ENCODE data around the gene TRAF3IP1. TPM values are rescaled to one million over a fixed set of nuclear protein-coding genes. Genes with fewer than 3 reads are reported as not detected.

Gene TRAF3IP1
- polyA plus RNA-seq, 1 donor from 2014 or later, result 12.5 TPM

GRCh38 chr2:238296638-238297457, 23.5 kb upstream of the TRAF3IP1 start:
- H3K79me2 ChIP-seq (replicated peaks; ENCODE audit: insufficient read depth, low read length), result no peaks in the 10 kb centered on the region
- no peak overlapping the region for H3K9ac ChIP-seq (ENCODE audit: low read length)
- H3K9me3 ChIP-seq (ENCODE audit: low read length), result no peaks in the 10 kb centered on the region
- no peaks in the 10 kb centered on the region for H3F3A ChIP-seq (ENCODE audit: insufficient read depth, low read length, poor library complexity, severe bottlenecking)
- TF ChIP-seq EZH2 (IDR thresholded peaks at IDR 0.05; ENCODE audit: borderline replicate concordance, insufficient read depth, low read length, poor library complexity, severe bottlenecking), result no peak
- no peak for TF ChIP-seq RAD21 (conservative IDR thresholded peaks at IDR 0.05)
- TF ChIP-seq EP300 (conservative IDR thresholded peaks at IDR 0.05; ENCODE audit: poor library complexity, severe bottlenecking), result no peak
- no peaks in the 10 kb centered on the region for H3K36me3 ChIP-seq (ENCODE audit: insufficient read depth, low read length)
- no peak overlapping the region for H2AFZ ChIP-seq (ENCODE audit: low read depth, low read length)
- no peak overlapping the region for H3K4me2 ChIP-seq (ENCODE audit: low read length)
- H3K4me3 ChIP-seq (ENCODE audit: low read length), result no peak overlapping the region
- no peak overlapping the region for H3K27ac ChIP-seq (ENCODE audit: low read length)
- H3K9me2 ChIP-seq (ENCODE audit: insufficient read depth, low read length), result no peaks in the 10 kb centered on the region
- no peaks in the 10 kb centered on the region for H4K20me1 ChIP-seq (ENCODE audit: insufficient read depth)
- no peaks in the 10 kb centered on the region for H3K27me3 ChIP-seq (ENCODE audit: insufficient read depth, low read depth, low read length)

- Histone ChIP-seq H3K9ac (ENCODE audit: low read length) (no peak overlapping the region), H3K9me3 (ENCODE audit: low read length) (no peaks in the 10 kb centered on the region), H3K36me3 (ENCODE audit: insufficient read depth, low read length) (no peaks in the 10 kb centered on the region), H3K27me3 (ENCODE audit: insufficient read depth, low read depth, low read length) (no peaks in the 10 kb centered on the region), H3K79me2 (replicated peaks; ENCODE audit: insufficient read depth, low read length) (no peaks in the 10 kb centered on the region), H3K4me3 (ENCODE audit: low read length) (no peak overlapping the region), H3F3A (ENCODE audit: insufficient read depth, low read length, poor library complexity, severe bottlenecking) (no peaks in the 10 kb centered on the region), H3K27ac (ENCODE audit: low read length) (no peak overlapping the region), H4K20me1 (ENCODE audit: insufficient read depth) (no peaks in the 10 kb centered on the region), H2AFZ (ENCODE audit: low read depth, low read length) (no peak overlapping the region), H3K9me2 (ENCODE audit: insufficient read depth, low read length) (no peaks in the 10 kb centered on the region), H3K4me2 (ENCODE audit: low read length) (no peak overlapping the region)
- no peak for TF ChIP-seq SMC3 (conservative IDR thresholded peaks at IDR 0.05; ENCODE audit: poor library complexity)
- TF ChIP-seq MXI1 (conservative IDR thresholded peaks at IDR 0.05; ENCODE audit: poor library complexity, severe bottlenecking), result no peak
- TF ChIP-seq CTCF (IDR thresholded peaks at IDR 0.05; ENCODE audit: poor library complexity, severe bottlenecking), result no peak
- TF ChIP-seq RAD21 (conservative IDR thresholded peaks at IDR 0.05), result no peak
These were observed 20.5 kb upstream of the TRAF3IP1 start for GRCh38 chr2:238299803-238300202.

- Histone ChIP-seq H3K27ac (ENCODE audit: low read length) (no peak overlapping the region), H3K4me2 (ENCODE audit: low read length) (no peak overlapping the region), H3K27me3 (ENCODE audit: insufficient read depth, low read depth, low read length) (no peaks in the 10 kb centered on the region), H3K79me2 (replicated peaks; ENCODE audit: insufficient read depth, low read length) (no peaks in the 10 kb centered on the region), H3K36me3 (ENCODE audit: insufficient read depth, low read length) (no peaks in the 10 kb centered on the region), H3F3A (ENCODE audit: insufficient read depth, low read length, poor library complexity, severe bottlenecking) (no peaks in the 10 kb centered on the region), H4K20me1 (ENCODE audit: insufficient read depth) (no peaks in the 10 kb centered on the region), H3K9me2 (ENCODE audit: insufficient read depth, low read length) (no peaks in the 10 kb centered on the region), H3K4me3 (ENCODE audit: low read length) (no peak overlapping the region), H3K9me3 (ENCODE audit: low read length) (no peaks in the 10 kb centered on the region), H2AFZ (ENCODE audit: low read depth, low read length) (no peak overlapping the region), H3K9ac (ENCODE audit: low read length) (no peak overlapping the region)
- TF ChIP-seq CTCF (IDR thresholded peaks at IDR 0.05; ENCODE audit: poor library complexity, severe bottlenecking) (no peak), TAF1 (IDR thresholded peaks at IDR 0.05; ENCODE audit: low read depth) (no peak), SMC3 (conservative IDR thresholded peaks at IDR 0.05; ENCODE audit: poor library complexity) (no peak), EZH2 (IDR thresholded peaks at IDR 0.05; ENCODE audit: borderline replicate concordance, insufficient read depth, low read length, poor library complexity, severe bottlenecking) (no peak), REST (IDR thresholded peaks at IDR 0.05; ENCODE audit: borderline replicate concordance) (no peak), EP300 (conservative IDR thresholded peaks at IDR 0.05; ENCODE audit: poor library complexity, severe bottlenecking) (no peak), RAD21 (conservative IDR thresholded peaks at IDR 0.05) (no peak), POLR2AphosphoS5 (IDR thresholded peaks at IDR 0.05) (no peak), MXI1 (conservative IDR thresholded peaks at IDR 0.05; ENCODE audit: poor library complexity, severe bottlenecking) (no peak)
These were observed 18.2 kb upstream of the TRAF3IP1 start for GRCh38 chr2:238302087-238302486.

All from neural cell (in vitro differentiated cells).